GM19328 (cell line): ENCODE data around the gene ZNF441.
"Not testable (repeated sequence)": the region's sequence is repeated elsewhere in the genome, so short reads cannot be mapped to it uniquely, and the experiment has no call there.

ENCODE experiments used
- ATAC-seq: cut with Tn5 transposase; IDR thresholded peaks from one replicate; pipeline ENCODE4 v1.9.1; 2021; ENCODE audit warnings: mild to moderate bottlenecking, moderate library complexity; ENCODE audit not compliant: unreplicated experiment

Gene ZNF441

GRCh38 chr19:11766597-11767591 lies at the start of gene ZNF441:
Gene ZNF441 (plus strand): TSS chr19:11767000. CDS start chr19:11767194, 194 bp downstream.
- peak; percentile 91 for ATAC-seq

GRCh38 chr19:11721681-11722080 lies 45.1 kb upstream of the ZNF441 start:
- ATAC-seq = no peak

- no peak for ATAC-seq
Measured at GRCh38 chr19:11722414-11722813, 44.4 kb upstream of the ZNF441 start.

GRCh38 chr19:11729586-11729985 lies 37.2 kb upstream of the ZNF441 start:
- no peak for ATAC-seq

DNA sequence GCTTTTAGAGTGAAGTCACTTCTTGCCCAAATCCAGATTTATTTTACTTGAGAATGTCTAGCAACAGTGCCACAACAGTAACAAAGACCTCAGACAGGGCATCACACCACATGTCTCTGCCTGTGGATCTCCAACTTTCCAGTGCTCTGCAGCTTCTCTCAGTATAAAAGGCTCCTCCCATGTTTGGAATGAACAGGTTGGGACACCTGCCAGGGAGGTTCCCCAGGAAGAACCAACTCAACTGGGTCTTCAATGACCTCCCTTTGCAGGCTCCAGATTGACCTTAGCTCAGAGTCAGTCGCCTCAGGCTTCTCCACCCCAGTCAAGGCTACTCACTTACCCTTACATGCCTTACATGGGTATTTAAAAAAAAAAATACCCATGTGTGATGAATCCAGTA lies 31.4 kb upstream of the ZNF441 start:
- no peak for ATAC-seq

DNA sequence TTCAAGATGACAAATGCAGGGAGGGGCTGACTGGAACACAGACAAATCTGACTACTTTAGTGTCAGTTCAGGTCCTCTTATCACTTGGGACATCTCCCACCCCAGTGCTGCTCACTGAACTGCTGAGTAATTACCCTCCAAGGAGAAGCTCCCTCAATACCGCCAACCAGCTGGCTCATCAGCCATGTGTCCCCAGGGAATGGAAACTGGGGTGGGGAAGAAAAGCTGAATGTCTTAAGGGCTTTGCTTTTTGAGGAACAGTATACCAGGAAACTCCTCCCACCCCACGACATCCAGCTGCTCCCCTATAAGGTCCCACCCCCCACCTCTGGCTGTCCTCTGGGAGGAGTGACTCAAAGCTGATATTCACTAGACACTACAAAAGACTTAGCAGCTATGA lies 30.1 kb upstream of the ZNF441 start:
- no peak for ATAC-seq

- peak; percentile 31 for ATAC-seq
Measured at GRCh38 chr19:11737964-11738745, 28.6 kb upstream of the ZNF441 start.

GRCh38 chr19:11738746-11739620 lies 27.8 kb upstream of the ZNF441 start, which contains the start of gene ZNF823:
Gene ZNF823 (minus strand): TSS chr19:11738946. CDS start chr19:11738819, 127 bp downstream.
- ATAC-seq = peak; percentile 94

GRCh38 chr19:11745869-11746268 lies 20.9 kb upstream of the ZNF441 start:
- ATAC-seq = no peak

- no peak for ATAC-seq
Measured at GRCh38 chr19:11747277-11747676, 19.5 kb upstream of the ZNF441 start.

DNA sequence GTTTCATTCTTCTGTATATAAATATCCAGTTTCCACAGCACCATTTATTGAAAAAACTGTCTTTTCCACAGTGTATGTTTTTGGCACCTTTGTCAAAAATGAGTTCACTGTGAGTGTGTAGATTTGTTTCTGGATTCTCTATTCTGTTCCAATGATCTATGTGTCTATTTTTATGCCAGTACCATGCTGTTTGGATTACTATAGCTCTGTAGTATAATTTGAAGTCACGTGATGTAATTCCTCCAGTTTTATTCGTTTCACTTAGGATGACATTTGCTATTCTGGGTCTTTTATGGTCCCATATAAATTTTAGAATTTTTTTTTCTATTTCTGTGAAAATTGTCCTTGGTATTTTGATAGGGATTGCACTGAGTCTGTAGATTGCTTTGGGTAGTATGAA lies 17.0 kb upstream of the ZNF441 start:
- no peak for ATAC-seq

DNA sequence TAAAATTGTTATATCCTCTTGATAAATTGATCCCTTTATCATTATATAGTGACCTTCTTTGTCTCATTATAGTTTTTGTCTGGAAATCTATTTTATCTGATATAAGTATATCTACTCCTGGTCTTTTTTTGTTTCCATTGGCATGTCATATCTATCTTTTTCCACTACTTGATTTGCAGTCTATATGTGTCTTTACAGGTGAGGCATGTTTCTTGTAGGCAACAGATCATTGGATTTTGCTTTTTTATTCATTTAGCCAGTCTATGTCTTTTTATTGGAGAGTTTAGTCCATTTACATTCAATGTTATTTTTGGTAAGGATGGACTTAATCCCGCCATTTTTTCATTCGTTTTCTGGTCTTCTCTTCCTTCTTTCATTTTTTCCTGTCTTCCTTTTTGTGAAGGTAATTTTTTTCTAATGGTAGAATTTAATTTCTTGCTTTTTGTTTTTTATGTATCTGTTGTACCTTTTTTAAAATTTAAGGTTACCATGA lies 14.5 kb upstream of the ZNF441 start:
- ATAC-seq = no peak

DNA sequence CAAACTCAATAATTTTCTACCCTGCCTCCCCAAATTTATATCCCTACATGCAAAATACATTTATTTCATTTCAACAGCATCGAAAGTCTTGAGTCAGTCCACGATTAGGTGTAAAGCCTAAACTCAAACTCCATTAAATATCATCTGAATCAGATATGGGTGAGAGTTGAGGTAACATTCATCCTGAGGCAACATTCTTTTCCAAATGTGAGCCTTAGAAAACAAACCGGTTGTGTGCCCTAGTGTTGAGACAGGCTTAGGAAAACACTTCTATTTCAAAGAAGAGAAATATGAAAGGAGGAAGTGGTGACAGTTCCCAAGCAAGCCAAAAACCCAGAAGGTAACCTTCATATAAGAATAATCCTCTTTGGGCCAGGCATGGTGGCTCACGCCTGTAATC lies 12.1 kb upstream of the ZNF441 start:
- no peak for ATAC-seq

- ATAC-seq = no peak
Measured at GRCh38 chr19:11756965-11757364, 9.8 kb upstream of the ZNF441 start.

- ATAC-seq = no peak
Measured at GRCh38 chr19:11759805-11760204, 7.0 kb upstream of the ZNF441 start.

GRCh38 chr19:11763117-11763516 lies 3.7 kb upstream of the ZNF441 start:
- ATAC-seq = no peak

- ATAC-seq = no peak
Measured at GRCh38 chr19:11763611-11764010, 3.2 kb upstream of the ZNF441 start.

GRCh38 chr19:11767633-11768133 lies 883 bp downstream of the ZNF441 start:
- peak; percentile 5 for ATAC-seq

DNA sequence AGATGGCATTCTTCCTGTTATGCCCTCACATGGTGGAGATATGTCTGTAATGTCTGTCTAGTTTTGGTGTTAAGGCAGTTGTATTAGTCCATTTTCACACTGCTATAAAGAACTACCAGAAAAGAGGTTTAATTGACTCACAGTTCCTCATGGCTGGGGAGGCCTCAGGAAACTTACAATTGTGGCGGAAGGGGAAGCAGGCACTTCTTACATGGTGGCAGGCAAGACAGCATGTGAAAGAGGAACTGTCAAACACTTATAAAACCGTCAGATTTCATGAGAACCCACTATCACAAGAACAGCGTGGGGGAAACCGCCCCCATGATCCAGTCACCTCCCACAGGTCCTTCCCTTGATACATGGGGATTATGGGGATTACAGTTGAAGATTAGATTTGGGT lies 3.2 kb downstream of the ZNF441 start:
- no peak for ATAC-seq

DNA sequence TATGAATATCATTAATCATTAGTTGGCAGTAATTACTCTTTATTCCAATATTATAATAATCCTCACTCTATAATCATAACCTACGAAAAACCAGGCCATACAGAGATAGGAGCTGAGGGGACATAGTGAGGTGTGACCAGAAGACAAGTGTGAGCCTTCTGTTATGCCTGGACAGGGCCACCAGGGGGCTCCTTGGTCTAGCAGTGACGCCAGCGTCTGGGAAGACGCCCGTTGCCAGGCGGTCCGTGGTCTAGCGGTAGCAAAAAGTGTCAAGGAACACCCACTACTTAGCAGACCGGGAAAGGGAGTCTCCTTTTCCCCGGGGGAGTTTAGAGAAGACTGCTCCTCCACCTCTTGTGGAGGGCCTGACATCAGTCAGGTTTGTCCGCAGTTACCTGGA lies 4.7 kb downstream of the ZNF441 start:
- ATAC-seq = not testable (repeated sequence)
